GM12878 (cell line): ENCODE results near the gene SLC22A23. TPM values are rescaled to one million over a fixed set of nuclear protein-coding genes. Genes with fewer than 3 reads are reported as not detected.

ENCODE experiments used
- ATAC-seq: fragments of 200-7000 bp; cut with Tn5 transposase; 3 replicates; pipeline ENCODE4 v1.9.1; 2020; ENCODE audit warnings: mild to moderate bottlenecking, moderate library complexity
- BruUV-seq: library from RNA; stranded (reverse); fragments of 400-500 nt; replicated peaks from 2 replicates; lab custom pipeline; 2021; lab: Mats Ljungman, UMichigan
- CTCF ChIA-PET: fragments of 300-600 bp; sonication (Branson Sonifier 250); formaldehyde crosslinking; extraction: SDS; loops from one replicate; lab custom pipeline; 2021; ENCODE audit warnings: inconsistent platforms; lab: Yijun Ruan, JAX
- POLR2A ChIA-PET: fragments of 350-600 bp; formaldehyde crosslinking; extraction: SDS; loops from one replicate; lab custom pipeline; 2021; ENCODE audit warnings: inconsistent platforms; lab: Charles Lee
- RAD21 ChIA-PET: fragments of 300-600 bp; sonication (Branson Sonifier 250); formaldehyde crosslinking; loops from one replicate; lab custom pipeline; 2023; ENCODE audit warnings: antibody characterized with exemption; ENCODE audit not compliant: unreplicated experiment; lab: Charles Lee
- SMC1A ChIA-PET: fragments of 300-600 bp; sonication (Branson Sonifier 250); formaldehyde crosslinking; loops from one replicate; lab custom pipeline; 2023; ENCODE audit not compliant: unreplicated experiment, uncharacterized antibody; lab: Charles Lee
- DNase-seq: peaks from one replicate; pipeline ENCODE4 v3.0.0-alpha.2; 2011; ENCODE audit warnings: low read depth, low spot score
- FAIRE-seq: peaks from 3 replicates; lab custom pipeline; 2011; peaks lifted over from hg19 to GRCh38; lab: Jason Lieb, UNC
- H2AFZ ChIP-seq: 2 replicates; pipeline ENCODE4 v1.6.0; 2011; ENCODE audit warnings: low read depth, low read length, control low read depth; ENCODE audit not compliant: control insufficient read depth
- H3K27ac ChIP-seq: 2 replicates; pipeline ENCODE4 v1.5.1; 2011; ENCODE audit warnings: control low read depth; ENCODE audit not compliant: control insufficient read depth, insufficient read depth
- H3K27me3 ChIP-seq, 2 experiments: replicated peaks in 1 of 2; 2 replicates each; pipeline versions ENCODE4 v1.6.0 to v1.6.1; 2011; ENCODE audit warnings: low read length in 1 of 2; ENCODE audit not compliant: control insufficient read depth in 2 of 2, insufficient read depth in 2 of 2
- H3K36me3 ChIP-seq, 2 experiments: 2 replicates each; pipeline ENCODE4 v1.5.1; 2011; ENCODE audit warnings: low read length in 1 of 2; ENCODE audit not compliant: control insufficient read depth in 2 of 2, insufficient read depth in 2 of 2
- H3K4me1 ChIP-seq: 2 replicates; pipeline ENCODE4 v1.6.1; 2011; ENCODE audit warnings: mild to moderate bottlenecking, low read length, moderate library complexity, mixed read lengths; ENCODE audit not compliant: control insufficient read depth, insufficient read depth
- H3K4me2 ChIP-seq: 2 replicates; pipeline ENCODE4 v1.6.0; 2011; ENCODE audit warnings: control low read depth; ENCODE audit not compliant: control insufficient read depth, insufficient read depth
- H3K4me3 ChIP-seq: fragments of 200-600 bp; sonication (generic); 2 replicates; pipeline ENCODE4 v1.5.1; 2016
- H3K79me2 ChIP-seq: 2 replicates; pipeline ENCODE4 v1.6.0; 2011; ENCODE audit warnings: low read length; ENCODE audit not compliant: control insufficient read depth, insufficient read depth
- H3K9ac ChIP-seq: 2 replicates; pipeline ENCODE4 v1.8.0; 2011; ENCODE audit warnings: low read length, control low read depth, mixed read lengths; ENCODE audit not compliant: control insufficient read depth, insufficient read depth
- H3K9me3 ChIP-seq: replicated peaks from 3 replicates; pipeline ENCODE4 v1.5.1; 2011; ENCODE audit warnings: mild to moderate bottlenecking, low read length; ENCODE audit not compliant: control insufficient read depth, insufficient read depth
- H4K20me1 ChIP-seq: 2 replicates; pipeline ENCODE4 v1.6.0; 2011; ENCODE audit not compliant: control insufficient read depth, insufficient read depth
- CEBPB ChIP-seq, 2 experiments: fragments of 150-350 bp in 1 of 2; IDR thresholded peaks; 2 replicates each; pipeline ENCODE4 v1.6.1; 2012 to 2014; ENCODE audit warnings: low read depth in 2 of 2, low read length in 2 of 2, borderline replicate concordance in 1 of 2, inconsistent platforms in 1 of 2
- JUNB ChIP-seq: IDR thresholded peaks from 2 replicates; pipeline ENCODE4 v1.6.1; 2016; ENCODE audit warnings: antibody characterized with exemption, mild to moderate bottlenecking
- KDM1A ChIP-seq: fragments of 200-600 bp; sonication (generic); IDR thresholded peaks from 2 replicates; pipeline ENCODE4 v1.6.1; 2016; ENCODE audit warnings: borderline replicate concordance
- NFIC ChIP-seq: IDR thresholded peaks from 2 replicates; pipeline ENCODE4 v1.6.1; 2012; ENCODE audit warnings: low read depth, mild to moderate bottlenecking, inconsistent platforms, low read length, moderate library complexity
- POLR2AphosphoS2 ChIP-seq: IDR thresholded peaks from 2 replicates; pipeline ENCODE4 v1.6.1; 2011; ENCODE audit warnings: low read depth, mild to moderate bottlenecking, low read length, improper control_type of control experiment, moderate library complexity
- RAD21 ChIP-seq: IDR thresholded peaks from 2 replicates; pipeline ENCODE4 v1.6.1; 2011; ENCODE audit warnings: mild to moderate bottlenecking, low read depth, low read length, moderate library complexity; ENCODE audit not compliant: insufficient read depth
- USF2 ChIP-seq: IDR thresholded peaks from 2 replicates; pipeline ENCODE4 v1.6.1; 2011; ENCODE audit warnings: low read depth, low read length, improper control_type of control experiment, borderline replicate concordance
- WGBS: methylation state at CpG from one replicate; pipeline ENCODE4 v1.1.6; 2016; ENCODE audit warnings: low lambda C conversion rate; ENCODE audit not compliant: insufficient replicate concordance, insufficient coverage; ENCODE audit errors: missing lambda C conversion rate; 5-methylcytosine and 5-hydroxymethylcytosine counted together
- in situ Hi-C: fragments of 300-500 bp; cut with MboI; formaldehyde crosslinking; loops from 9 replicates; pipeline ENCODE4 v1.14.3; 2018; ENCODE audit warnings: mixed read lengths
- intact Hi-C: fragments of 100-400 bp; cut with micrococcal nuclease; formaldehyde crosslinking; loops from one replicate; pipeline ENCODE4 v1.14.2; 2022; ENCODE audit not compliant: unreplicated experiment
- polyA plus RNA-seq, 11 experiments: library from polyadenylated mRNA; depleted of rRNA in 4 of 11; unstranded in 6 of 11; stranded (reverse) in 5 of 11; fragments of >200 nt; fragmentation: Nextera tagmentation in 4 of 11; fragmentation: Illumina TruSeq in 1 of 11; extraction: Ambion mirVana in 4 of 11; extraction: Trizol in 1 of 11; gene quantifications; 1 replicate in 1 of 11; 2 replicates in 10 of 11; pipeline versions ENCODE4 v1.2.1 to v1.2.3, GENCODE V29; 2011 to 2016; ENCODE audit warnings: inconsistent platforms in 2 of 11, missing spikeins in 2 of 11, low read depth in 1 of 11
- total RNA-seq, 4 experiments: library from RNA; depleted of rRNA in 3 of 4; stranded (reverse); fragments of >200 nt in 3 of 4; fragmentation: Illumina TruSeq in 1 of 4; extraction: Trizol in 1 of 4; gene quantifications; 2 replicates each; pipeline versions ENCODE4 v1.2.1 to v1.2.3, GENCODE V29; 2013 to 2021
- TF ChIP-seq, protein P1 (sequence below): IDR thresholded peaks from 2 replicates; pipeline ENCODE4 v1.6.1; 2012; ENCODE audit warnings: improper control_type of control experiment, low read depth, low read length; ENCODE audit not compliant: insufficient replicate concordance

Gene SLC22A23
- total and polyA plus RNA-seq, 10 of the 15 experiments (the other 5 are each of a cell fraction or from before 2014, with no cell fraction given): 0.20 to 2.4 (median 0.74) TPM

DNA sequence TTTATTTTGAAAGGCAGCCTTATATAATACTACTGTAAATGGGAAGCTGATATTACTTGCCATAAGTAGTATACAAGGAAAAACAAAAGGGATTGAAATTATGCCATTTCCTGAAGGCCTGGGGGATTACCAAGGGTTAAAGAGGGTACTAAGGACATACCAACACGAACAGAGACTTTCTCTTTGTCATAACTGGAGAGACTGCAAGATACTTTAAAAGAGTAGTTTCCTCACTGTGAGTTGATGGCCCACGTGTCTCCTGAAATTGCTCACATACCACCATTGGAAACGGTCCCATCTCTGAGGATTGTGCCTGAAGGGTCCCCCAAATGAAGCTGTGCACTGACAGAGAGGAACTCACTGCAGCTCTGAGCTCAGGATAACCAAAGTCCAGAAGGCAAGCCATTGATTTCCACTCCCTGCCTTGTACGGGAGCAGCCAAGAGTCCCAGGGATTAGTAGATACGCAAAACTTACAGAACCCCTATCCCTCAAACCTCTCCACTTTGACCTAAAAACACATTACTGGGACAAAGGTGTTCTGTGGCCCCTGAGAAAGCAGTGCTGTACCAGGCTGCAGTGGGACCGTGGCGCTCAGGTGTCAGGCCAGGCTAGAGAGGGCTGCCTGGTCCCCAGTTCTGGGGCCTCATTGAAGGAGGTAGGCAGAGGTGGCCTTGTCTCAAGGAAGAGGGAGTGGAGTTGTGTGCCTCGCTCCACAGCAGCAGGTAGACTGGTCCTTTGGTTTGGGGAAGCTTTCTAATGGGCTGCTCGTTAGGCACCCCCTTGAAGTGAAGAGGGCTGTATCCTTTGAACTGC, 182.9 kb downstream of the SLC22A23 start:
- H3K9ac ChIP-seq: no peak overlapping the region
- FAIRE-seq (no peak), DNase-seq (no peak), ATAC-seq (peak; percentile 21; the same call in 1 of the 3 replicates)
- H3K9me3 ChIP-seq: no peaks in the 10 kb centered on the region
- H3K36me3 ChIP-seq: peaks cover 9 to 21% of the 10 kb centered on the region in 2 experiments
- no peaks in the 10 kb centered on the region for H3K4me1 ChIP-seq
- BruUV-seq: no TSS peak
- ChIA-PET RAD21 (interaction anchor here (1.2 kb wide), 1 partner anchor 458 kb away, joined by 4 read pairs; no protein-coding TSS in a partner anchor), POLR2A (no interaction called here), CTCF (interaction anchor here (1.0 kb wide), 1 partner anchor 63 kb away, joined by 3 read pairs; no protein-coding TSS in a partner anchor), SMC1A (interaction anchor here (0.7 kb wide), 2 partner anchors 147 to 457 kb away, joined by 3 read pairs; no protein-coding TSS in a partner anchor)
- H3K79me2 ChIP-seq: no peaks in the 10 kb centered on the region
- H2AFZ ChIP-seq: no peak overlapping the region
- TF ChIP-seq RAD21: no peak
- TF ChIP-seq JUNB: 0 out of 2 replicates have a peak, but pooled peaks have one; percentile 23
- 0 out of 2 replicates have a peak, but pooled peaks have one; percentile 30 for TF ChIP-seq NFIC
- intact Hi-C loops: no loop called here
- in situ Hi-C loops: no loop called here
- 63% methylated on average over 9 of the region's 9 CpGs for WGBS
- H3K4me3 ChIP-seq: no peak overlapping the region
- H3K4me2 ChIP-seq: no peak overlapping the region
- H3K27ac ChIP-seq: no peak overlapping the region
- no peaks in the 10 kb centered on the region for H3K27me3 ChIP-seq
- H4K20me1 ChIP-seq: no peaks in the 10 kb centered on the region

DNA sequence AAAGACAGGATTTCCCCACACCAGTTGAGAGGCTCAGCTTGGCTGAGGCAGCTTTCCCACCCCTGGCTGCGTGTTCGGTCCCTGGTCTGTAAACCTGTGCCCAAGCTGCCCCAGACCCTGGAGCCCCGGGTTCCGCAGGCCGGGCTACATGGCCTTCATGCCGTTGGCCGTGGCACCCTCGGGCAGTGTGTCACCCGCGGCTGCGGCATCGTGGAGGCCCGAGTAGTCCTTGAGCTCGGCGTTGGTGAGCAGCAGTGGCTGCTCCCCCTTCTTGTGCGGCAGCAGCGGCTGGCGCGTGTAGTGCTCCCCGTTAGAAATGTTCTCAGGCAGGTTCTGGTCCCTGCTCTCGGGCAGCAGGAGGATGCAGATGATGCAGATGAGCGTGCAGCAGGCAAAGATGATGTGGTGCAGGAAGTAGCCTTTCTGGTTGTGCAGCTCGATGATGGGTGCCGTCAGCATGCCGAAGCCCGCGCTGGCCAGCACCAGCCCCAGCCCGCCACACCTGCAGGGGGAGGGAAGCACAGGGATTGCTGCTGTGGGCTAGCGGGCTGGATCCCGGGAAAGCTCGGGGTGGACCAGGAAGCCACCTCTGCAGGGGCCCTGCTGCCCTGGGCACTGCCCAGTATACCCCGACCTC, 183.8 kb downstream of the SLC22A23 start:
- H3K4me3 ChIP-seq: no peak overlapping the region
- ChIA-PET CTCF (interaction anchor here (1.7 kb wide), 1 partner anchor 459 kb away, joined by 6 read pairs; no protein-coding TSS in a partner anchor), SMC1A (interaction anchor here (0.8 kb wide), 1 partner anchor 171 kb away, joined by 3 read pairs; no protein-coding TSS in a partner anchor), POLR2A (no interaction called here), RAD21 (no interaction called here)
- no TSS peak for BruUV-seq
- H3K79me2 ChIP-seq: no peaks in the 10 kb centered on the region
- H3K27me3 ChIP-seq: no peaks in the 10 kb centered on the region
- WGBS: 91% methylated on average over 32 of the region's 32 CpGs
- intact Hi-C loops (no loop called here), in situ Hi-C loops (no loop called here)
- no peak for ATAC-seq
- H3K4me1 ChIP-seq: no peaks in the 10 kb centered on the region
- H3K27ac ChIP-seq: no peak overlapping the region
- H3K9ac ChIP-seq: no peak overlapping the region
- DNase-seq: no peak
- H2AFZ ChIP-seq: no peak overlapping the region
- H3K9me3 ChIP-seq: no peaks in the 10 kb centered on the region
- H4K20me1 ChIP-seq: no peaks in the 10 kb centered on the region
- H3K36me3 ChIP-seq: peaks cover 9 to 22% of the 10 kb centered on the region in 2 experiments
- no peak overlapping the region for H3K4me2 ChIP-seq
- FAIRE-seq: no peak
- TF ChIP-seq CEBPB (IDR thresholded peaks at IDR 0.05; ENCODE audit: borderline replicate concordance in 1 of 2, low read depth in 2 of 2, low read length in 2 of 2) (no peak), POLR2AphosphoS2 (no peak), USF2 (no peak), KDM1A (no peak)
- TF ChIP-seq, protein P1, sequence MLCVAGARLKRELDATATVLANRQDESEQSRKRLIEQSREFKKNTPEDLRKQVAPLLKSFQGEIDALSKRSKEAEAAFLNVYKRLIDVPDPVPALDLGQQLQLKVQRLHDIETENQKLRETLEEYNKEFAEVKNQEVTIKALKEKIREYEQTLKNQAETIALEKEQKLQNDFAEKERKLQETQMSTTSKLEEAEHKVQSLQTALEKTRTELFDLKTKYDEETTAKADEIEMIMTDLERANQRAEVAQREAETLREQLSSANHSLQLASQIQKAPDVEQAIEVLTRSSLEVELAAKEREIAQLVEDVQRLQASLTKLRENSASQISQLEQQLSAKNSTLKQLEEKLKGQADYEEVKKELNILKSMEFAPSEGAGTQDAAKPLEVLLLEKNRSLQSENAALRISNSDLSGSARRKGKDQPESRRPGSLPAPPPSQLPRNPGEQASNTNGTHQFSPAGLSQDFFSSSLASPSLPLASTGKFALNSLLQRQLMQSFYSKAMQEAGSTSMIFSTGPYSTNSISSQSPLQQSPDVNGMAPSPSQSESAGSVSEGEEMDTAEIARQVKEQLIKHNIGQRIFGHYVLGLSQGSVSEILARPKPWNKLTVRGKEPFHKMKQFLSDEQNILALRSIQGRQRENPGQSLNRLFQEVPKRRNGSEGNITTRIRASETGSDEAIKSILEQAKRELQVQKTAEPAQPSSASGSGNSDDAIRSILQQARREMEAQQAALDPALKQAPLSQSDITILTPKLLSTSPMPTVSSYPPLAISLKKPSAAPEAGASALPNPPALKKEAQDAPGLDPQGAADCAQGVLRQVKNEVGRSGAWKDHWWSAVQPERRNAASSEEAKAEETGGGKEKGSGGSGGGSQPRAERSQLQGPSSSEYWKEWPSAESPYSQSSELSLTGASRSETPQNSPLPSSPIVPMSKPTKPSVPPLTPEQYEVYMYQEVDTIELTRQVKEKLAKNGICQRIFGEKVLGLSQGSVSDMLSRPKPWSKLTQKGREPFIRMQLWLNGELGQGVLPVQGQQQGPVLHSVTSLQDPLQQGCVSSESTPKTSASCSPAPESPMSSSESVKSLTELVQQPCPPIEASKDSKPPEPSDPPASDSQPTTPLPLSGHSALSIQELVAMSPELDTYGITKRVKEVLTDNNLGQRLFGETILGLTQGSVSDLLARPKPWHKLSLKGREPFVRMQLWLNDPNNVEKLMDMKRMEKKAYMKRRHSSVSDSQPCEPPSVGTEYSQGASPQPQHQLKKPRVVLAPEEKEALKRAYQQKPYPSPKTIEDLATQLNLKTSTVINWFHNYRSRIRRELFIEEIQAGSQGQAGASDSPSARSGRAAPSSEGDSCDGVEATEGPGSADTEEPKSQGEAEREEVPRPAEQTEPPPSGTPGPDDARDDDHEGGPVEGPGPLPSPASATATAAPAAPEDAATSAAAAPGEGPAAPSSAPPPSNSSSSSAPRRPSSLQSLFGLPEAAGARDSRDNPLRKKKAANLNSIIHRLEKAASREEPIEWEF: no peak
